Lung (tissue), 12 donors: ENCODE measurements around the gene TLE1. TPM values are rescaled to one million over a fixed set of nuclear protein-coding genes. Genes with fewer than 3 reads are reported as not detected.

Source experiments
- ATAC-seq: fragments of 200-7000 bp; cut with Tn5 transposase; one replicate; pipeline ENCODE4 v1.9.1; 2020; ENCODE audit warnings: moderate number of reproducible peaks; ENCODE audit not compliant: insufficient read depth, low FRiP score
- DNase-seq, 3 donors: peaks; one replicate each; pipeline ENCODE4 v3.0.0-alpha.2; 2013 to 2017
- H3K27ac ChIP-seq, 2 donors: one replicate each; pipeline ENCODE4 v1.5.1; 2013; ENCODE audit warnings: mild to moderate bottlenecking in 2 of 2, moderate library complexity in 2 of 2, control low read depth in 1 of 2, inconsistent platforms in 1 of 2, low read depth in 1 of 2, low read length in 1 of 2
- H3K27me3 ChIP-seq, 3 donors: one replicate each; pipeline ENCODE4 v1.5.1; 2013; ENCODE audit warnings: low read length in 2 of 3; ENCODE audit not compliant: control insufficient read depth in 3 of 3, insufficient read depth in 3 of 3
- H3K36me3 ChIP-seq, 4 donors: one replicate each; pipeline ENCODE4 v1.5.1; 2013; ENCODE audit warnings: low read length in 4 of 4, mild to moderate bottlenecking in 1 of 4, moderate library complexity in 1 of 4; ENCODE audit not compliant: control insufficient read depth in 4 of 4, insufficient read depth in 4 of 4
- H3K4me1 ChIP-seq, 5 donors: one replicate each; pipeline ENCODE4 v1.5.1; 2013; ENCODE audit warnings: low read length in 5 of 5, mild to moderate bottlenecking in 2 of 5, moderate library complexity in 1 of 5; ENCODE audit not compliant: control insufficient read depth in 5 of 5, insufficient read depth in 5 of 5
- H3K4me3 ChIP-seq: one replicate; pipeline ENCODE4 v1.5.1; 2013; ENCODE audit warnings: mild to moderate bottlenecking, control low read depth, moderate library complexity
- H3K9ac ChIP-seq, 2 donors: one replicate each; pipeline ENCODE4 v1.5.1; 2013; ENCODE audit warnings: low read length in 2 of 2, control low read depth in 1 of 2; ENCODE audit not compliant: insufficient read depth in 1 of 2
- H3K9me3 ChIP-seq, 4 donors: one replicate each; pipeline ENCODE4 v1.5.1; 2013; ENCODE audit warnings: low read length in 3 of 4, mild to moderate bottlenecking in 1 of 4, moderate library complexity in 1 of 4; ENCODE audit not compliant: control insufficient read depth in 4 of 4, insufficient read depth in 3 of 4
- CTCF ChIP-seq: IDR thresholded peaks from 2 replicates; pipeline ENCODE4 v1.5.1; 2012; ENCODE audit warnings: mild to moderate bottlenecking; ENCODE audit errors: control extremely low read depth, extremely low read depth
- WGBS, 2 donors: extraction: QIAGEN DNeasy Blood & Tissue Kit; methylation state at CpG; one replicate each; pipeline ENCODE4 v1.1.7; 2013; 5-methylcytosine and 5-hydroxymethylcytosine counted together
- polyA plus RNA-seq, 2 donors: library from polyadenylated mRNA; stranded (reverse); fragments of 200-250 nt; gene quantifications; one replicate each; pipeline ENCODE4 v1.2.1, GENCODE V29; 2013
- total RNA-seq, 2 donors: library from RNA; depleted of rRNA in 1 of 2; stranded (reverse); fragments of >200 nt in 1 of 2; gene quantifications; one replicate each; pipeline ENCODE4 v1.2.1, GENCODE V29; 2014 to 2021
- donor health status: control.
- donor health status: control.
- donor health status: Bipolar disorder and iron deficiency.
- donor health status: healthy.
- donor health status: DM: yes; HTN: yes; CAD: no.

The TLE1 gene
- total and polyA plus RNA-seq, 4 donors = 16.8 to 35.2 (median 19.4) TPM

GRCh38 chr9:81664638-81665222, 24.6 kb downstream of the TLE1 start:
- no peak for DNase-seq
- Histone ChIP-seq H3K4me1 (peaks cover 4 to 43% (median 15%) of the 10 kb centered on the region in 5 donors), H3K9me3 (no peaks in the 10 kb centered on the region), H3K4me3 (no peak overlapping the region), H3K27ac (no peak overlapping the region), H3K36me3 (peaks cover 0 to 5% (median 0%) of the 10 kb centered on the region in 4 donors), H3K27me3 (no peaks in the 10 kb centered on the region), H3K9ac (no peak overlapping the region)
- WGBS, 2 donors = 74% methylated on average over 6 of the region's 6 CpGs
- no peak for ATAC-seq
- TF ChIP-seq CTCF = no peak

GRCh38 chr9:81661339-81661738, 28.0 kb downstream of the TLE1 start:
- peak in 2 of 3 donors; percentile 33 to 56 for DNase-seq

GRCh38 chr9:81656871-81657337, 32.4 kb downstream of the TLE1 start:
- H3K27ac ChIP-seq = no peak overlapping the region
- no peak overlapping the region for H3K9ac ChIP-seq
- DNase-seq = no peak
- TF ChIP-seq CTCF = no peak
- H3K36me3 ChIP-seq = peaks cover 0 to 6% (median 2%) of the 10 kb centered on the region in 4 donors
- H3K27me3 ChIP-seq = no peaks in the 10 kb centered on the region
- 72 to 80% methylated on average over 1 of the region's 1 CpG for WGBS, 2 donors
- H3K4me3 ChIP-seq = no peak overlapping the region
- no peak for ATAC-seq
- peaks cover 0 to 14% (median 4%) of the 10 kb centered on the region in 5 donors for H3K4me1 ChIP-seq
- no peaks in the 10 kb centered on the region for H3K9me3 ChIP-seq

More at GRCh38 chr9:81661339-81661738, 28.0 kb downstream of the TLE1 start:
- H3K36me3 ChIP-seq = no peaks in the 10 kb centered on the region
- peaks cover 4 to 27% (median 10%) of the 10 kb centered on the region in 5 donors for H3K4me1 ChIP-seq
- H3K4me3 ChIP-seq = no peak overlapping the region
- WGBS, 2 donors = 83 to 93% methylated on average over 3 of the region's 3 CpGs
- no peak for TF ChIP-seq CTCF
- H3K9me3 ChIP-seq = no peaks in the 10 kb centered on the region
- no peaks in the 10 kb centered on the region for H3K27me3 ChIP-seq
- no peak overlapping the region for H3K27ac ChIP-seq
- H3K9ac ChIP-seq = no peak overlapping the region
- no peak for ATAC-seq

- H3K9ac ChIP-seq = no peak overlapping the region
- 24 to 50% methylated on average over 3 of the region's 3 CpGs for WGBS, 2 donors
- no peak for DNase-seq
Measured at GRCh38 chr9:81656004-81656403, 33.3 kb downstream of the TLE1 start.

More at GRCh38 chr9:81656004-81656403, 33.3 kb downstream of the TLE1 start:
- H3K4me3 ChIP-seq = no peak overlapping the region
- no peaks in the 10 kb centered on the region for H3K9me3 ChIP-seq
- peak; percentile 34 for ATAC-seq
- peaks cover 0 to 9% (median 3%) of the 10 kb centered on the region in 4 donors for H3K36me3 ChIP-seq
- no peak overlapping the region for H3K27ac ChIP-seq
- peaks cover 0 to 15% (median 3%) of the 10 kb centered on the region in 5 donors for H3K4me1 ChIP-seq
- no peaks in the 10 kb centered on the region for H3K27me3 ChIP-seq
- TF ChIP-seq CTCF = no peak
